Measurements from ENCODE around the gene IFT80. TPM values are rescaled to one million over a fixed set of nuclear protein-coding genes. Genes with fewer than 3 reads are reported as not detected.

Gene IFT80
- polyA plus RNA-seq, 1 experiment, result 43.5 TPM

DNA sequence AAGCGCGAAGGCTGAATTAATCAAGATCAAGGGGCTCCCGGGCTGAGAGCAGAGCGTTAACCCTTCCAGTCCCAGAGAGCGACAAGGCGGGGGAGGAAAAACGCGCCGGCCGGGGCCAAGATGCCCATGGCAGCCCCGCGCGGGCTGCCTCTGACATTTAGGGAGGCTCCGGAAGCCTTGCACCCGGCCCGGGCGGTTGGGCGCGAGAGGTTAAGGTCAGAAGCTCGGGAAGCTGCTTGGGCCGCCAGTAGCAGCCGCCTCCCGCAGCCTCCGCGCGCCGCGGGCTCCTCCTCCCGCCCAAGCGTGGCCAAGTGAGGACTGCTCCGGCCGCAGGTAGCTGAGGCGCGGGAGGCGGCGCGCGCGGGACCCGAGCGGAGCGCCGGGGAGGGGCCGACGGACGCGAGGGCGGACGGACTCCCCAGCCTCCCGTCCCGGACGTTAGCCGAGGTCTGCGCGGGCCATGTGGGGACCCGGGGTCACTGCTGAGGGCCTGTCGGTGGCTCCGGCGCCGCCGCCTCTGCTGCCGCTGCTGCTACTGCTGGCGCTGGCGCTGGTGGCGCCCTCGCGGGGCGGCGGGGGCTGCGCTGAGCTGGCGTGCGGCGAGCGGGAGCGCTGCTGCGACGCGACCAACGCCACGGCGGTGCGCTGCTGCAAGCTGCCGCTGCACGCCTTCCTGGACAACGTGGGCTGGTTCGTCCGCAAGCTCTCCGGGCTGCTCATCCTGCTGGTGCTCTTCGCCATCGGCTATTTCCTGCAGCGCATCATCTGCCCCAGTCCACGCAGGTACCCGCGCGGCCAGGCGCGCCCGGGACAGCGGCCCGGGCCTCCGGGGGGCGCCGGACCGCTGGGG lies 173.6 kb downstream of the IFT80 start, which contains the start of gene C3orf80:
Gene C3orf80, plus strand, starts transcription at position 247 of the 850 bp plus-strand sequence. Its CDS starts 214 bp downstream, at position 461.
- no peak for DNase-seq (ENCODE audit: low read depth, low spot score)
- ChIA-PET CTCF (interaction anchor here (0.6 to 0.9 kb wide), 2 partner anchors 8 to 188 kb away, joined by 3 to 6 read pairs; no protein-coding TSS in a partner anchor), POLR2A (interaction anchor here (0.6 kb wide), 1 partner anchor 109 kb away, joined by 4 read pairs; no protein-coding TSS in a partner anchor)

DNA sequence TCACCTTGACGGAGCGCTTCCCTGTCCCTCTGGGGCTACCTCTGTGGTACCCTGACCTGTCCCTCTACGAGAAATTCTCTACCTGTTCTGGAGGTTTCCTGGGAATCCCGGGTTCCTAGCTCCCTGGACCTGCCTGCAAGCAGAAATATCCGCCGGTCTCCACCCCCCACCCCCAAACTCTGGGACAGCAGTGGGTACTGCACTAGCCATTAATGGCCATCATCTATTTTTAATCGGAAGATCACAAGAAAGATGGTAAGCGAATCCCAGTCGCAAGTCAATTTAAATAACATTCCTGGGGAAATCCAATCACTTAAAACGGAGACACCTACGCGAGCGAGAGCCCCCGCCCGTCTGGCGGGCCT lies 174.2 kb downstream of the IFT80 start:
- Histone ChIP-seq H3K27me3 (ENCODE audit: control insufficient read depth, insufficient read depth, low read length) (peaks cover 49% of the 10 kb centered on the region), H3K27ac (ENCODE audit: low read depth, low read length) (no peak overlapping the region), H3K9me3 (ENCODE audit: control insufficient read depth, insufficient read depth, low read length) (no peaks in the 10 kb centered on the region), H3K4me3 (ENCODE audit: low read depth, low read length) (peak overlapping the region; percentile 57)
- POLR2A ChIA-PET, result no interaction called here
- TF ChIP-seq CTCF (IDR thresholded peaks at IDR 0.05; ENCODE audit: low read depth, low read length), result no peak
- CTCF ChIA-PET, result no interaction called here
- no peak for DNase-seq (ENCODE audit: low read depth, low spot score)

More for the DNA sequence above, 173.6 kb downstream of the IFT80 start, which contains the start of gene C3orf80:
- Histone ChIP-seq H3K27me3 (ENCODE audit: control insufficient read depth, insufficient read depth, low read length) (peaks cover 49% of the 10 kb centered on the region), H3K4me3 (ENCODE audit: low read depth, low read length) (peak within 1 kb of the TSS; percentile 57), H3K27ac (ENCODE audit: low read depth, low read length) (no peak within 1 kb of the TSS), H3K9me3 (ENCODE audit: control insufficient read depth, insufficient read depth, low read length) (no peaks in the 10 kb centered on the region)
- TF ChIP-seq CTCF (IDR thresholded peaks at IDR 0.05; ENCODE audit: low read depth, low read length), result no peak

DNA sequence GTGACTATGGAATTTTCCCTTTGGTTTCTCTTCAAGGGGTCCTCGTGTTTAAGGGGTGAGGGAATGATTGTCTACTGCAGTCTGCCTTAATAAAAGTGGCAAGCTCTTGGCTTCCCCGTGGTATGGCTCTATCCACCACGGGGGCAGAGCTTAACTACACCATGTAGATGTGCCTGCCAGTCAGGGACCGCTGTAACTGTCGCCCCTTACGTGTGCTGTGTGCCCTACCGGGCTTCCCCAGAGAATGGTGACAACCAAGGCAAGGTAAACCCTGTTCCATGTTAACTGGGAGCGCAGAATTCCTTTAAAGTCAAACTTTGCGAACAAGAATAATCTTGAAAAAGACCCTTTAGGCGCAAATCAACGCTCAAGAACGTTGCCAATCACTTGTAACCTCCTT lies 174.8 kb downstream of the IFT80 start:
- POLR2A ChIA-PET, result no interaction called here
- Histone ChIP-seq H3K27ac (ENCODE audit: low read depth, low read length) (no peak overlapping the region), H3K9me3 (ENCODE audit: control insufficient read depth, insufficient read depth, low read length) (no peaks in the 10 kb centered on the region), H3K4me3 (ENCODE audit: low read depth, low read length) (no peak overlapping the region), H3K27me3 (ENCODE audit: control insufficient read depth, insufficient read depth, low read length) (peaks cover 53% of the 10 kb centered on the region)
- TF ChIP-seq CTCF (IDR thresholded peaks at IDR 0.05; ENCODE audit: low read depth, low read length), result no peak
- CTCF ChIA-PET, result interaction anchor here (1.0 kb wide), 1 partner anchor 225 kb away, joined by 4 read pairs; the partner anchor contains the start of gene TRIM59
- DNase-seq (ENCODE audit: low read depth, low spot score), result no peak

- ChIA-PET CTCF (no interaction called here), POLR2A (interaction anchor here (0.7 kb wide), 1 partner anchor 178 kb away, joined by 3 read pairs; the partner anchor contains the start of gene IFT80)
- no peak for TF ChIP-seq CTCF (IDR thresholded peaks at IDR 0.05; ENCODE audit: low read depth, low read length)
- Histone ChIP-seq H3K9me3 (ENCODE audit: control insufficient read depth, insufficient read depth, low read length) (no peaks in the 10 kb centered on the region), H3K27ac (ENCODE audit: low read depth, low read length) (no peak overlapping the region), H3K4me3 (ENCODE audit: low read depth, low read length) (no peak overlapping the region), H3K27me3 (ENCODE audit: control insufficient read depth, insufficient read depth, low read length) (peaks cover 61% of the 10 kb centered on the region)
- DNase-seq (ENCODE audit: low read depth, low spot score), result no peak
Measured at GRCh38 chr3:160221019-160221418, 178.0 kb downstream of the IFT80 start.

DNA sequence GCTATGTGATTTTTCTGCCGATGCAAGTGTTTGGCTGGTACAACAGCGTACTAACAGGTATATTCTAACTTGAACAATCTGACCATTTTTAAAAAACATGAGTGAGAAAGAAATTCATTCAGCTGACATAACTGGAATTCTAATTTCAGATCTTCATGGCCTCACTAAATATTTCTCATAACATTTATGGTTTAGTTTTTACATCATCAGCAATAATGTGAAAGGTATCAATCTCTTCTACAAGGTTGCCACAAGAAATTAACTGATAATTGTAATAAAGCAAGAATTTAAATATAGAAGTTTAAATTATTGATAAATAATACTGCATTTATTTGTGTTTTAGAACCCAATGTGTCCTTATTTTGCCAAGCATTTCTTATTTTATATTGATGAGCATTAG lies 179.0 kb downstream of the IFT80 start:
- no peak for TF ChIP-seq CTCF (IDR thresholded peaks at IDR 0.05; ENCODE audit: low read depth, low read length)
- Histone ChIP-seq H3K27me3 (ENCODE audit: control insufficient read depth, insufficient read depth, low read length) (peaks cover 58% of the 10 kb centered on the region), H3K9me3 (ENCODE audit: control insufficient read depth, insufficient read depth, low read length) (no peaks in the 10 kb centered on the region), H3K4me3 (ENCODE audit: low read depth, low read length) (no peak overlapping the region), H3K27ac (ENCODE audit: low read depth, low read length) (no peak overlapping the region)
- CTCF ChIA-PET, result interaction anchor here (1.3 kb wide), 1 partner anchor 9 kb away, joined by 3 read pairs; no protein-coding TSS in a partner anchor
- POLR2A ChIA-PET, result no interaction called here
- no peak for DNase-seq (ENCODE audit: low read depth, low spot score)

Measured in AG04450 (cell line).